Karpas-422 (cell line): ENCODE data around the gene BHLHA15. TPM values are rescaled to one million over a fixed set of nuclear protein-coding genes. Genes with fewer than 3 reads are reported as not detected.
A peak's percentile ranks its signal among the peaks of the same experiment; 100 is the strongest.

ENCODE experiments used
- DNase-seq: peaks from one replicate; pipeline ENCODE4 v3.0.0-alpha.2; 2015
- H2AFZ ChIP-seq: fragments of 200-600 bp; sonication (generic); 2 replicates; pipeline ENCODE4 v1.6.1; 2014; ENCODE audit warnings: antibody characterized with exemption, low read length, mixed read lengths
- H3K27ac ChIP-seq: fragments of 200-600 bp; sonication (generic); 2 replicates; pipeline ENCODE4 v1.5.1; 2014; ENCODE audit warnings: mild to moderate bottlenecking, low read length, moderate library complexity
- H3K27me3 ChIP-seq: fragments of 200-600 bp; sonication (generic); 2 replicates; pipeline ENCODE4 v1.6.1; 2014; ENCODE audit warnings: low read length, mixed read lengths
- H3K36me3 ChIP-seq: fragments of 200-600 bp; sonication (generic); 2 replicates; pipeline ENCODE4 v1.6.1; 2014; ENCODE audit warnings: low read length, mixed read lengths; ENCODE audit not compliant: insufficient read depth
- H3K4me1 ChIP-seq: fragments of 200-600 bp; sonication (generic); 2 replicates; pipeline ENCODE4 v1.6.1; 2014; ENCODE audit warnings: mild to moderate bottlenecking, low read length, mixed read lengths
- H3K4me2 ChIP-seq: fragments of 200-600 bp; sonication (generic); 2 replicates; pipeline ENCODE4 v1.6.1; 2014; ENCODE audit warnings: low read length, low read depth, mild to moderate bottlenecking; ENCODE audit not compliant: poor library complexity, severe bottlenecking
- H3K4me3 ChIP-seq: fragments of 200-600 bp; sonication (generic); 2 replicates; pipeline ENCODE4 v1.5.1; 2014; ENCODE audit warnings: mild to moderate bottlenecking, antibody characterized with exemption, low read length, mixed read lengths
- H3K79me2 ChIP-seq: fragments of 200-600 bp; sonication (generic); 2 replicates; pipeline ENCODE4 v1.6.1; 2014; ENCODE audit warnings: mild to moderate bottlenecking, low read length, mixed read lengths
- H3K9ac ChIP-seq: fragments of 200-600 bp; sonication (generic); 2 replicates; pipeline ENCODE4 v1.6.0; 2014; ENCODE audit warnings: low read length
- H3K9me2 ChIP-seq: fragments of 200-600 bp; sonication (generic), shearing (Covaris generic); replicated peaks from 2 replicates; pipeline ENCODE4 v1.6.0; 2014; ENCODE audit warnings: mild to moderate bottlenecking, low read length, moderate library complexity; ENCODE audit not compliant: insufficient read depth
- H3K9me3 ChIP-seq: fragments of 300-700, 200-600 bp; sonication (generic); 2 replicates; pipeline ENCODE4 v1.6.1; 2014; ENCODE audit warnings: low read length, mixed read lengths
- H4K20me1 ChIP-seq: fragments of 200-600 bp; sonication (generic); 2 replicates; pipeline ENCODE4 v1.6.1; 2014; ENCODE audit warnings: mild to moderate bottlenecking, antibody characterized with exemption, low read length, low read depth; ENCODE audit not compliant: insufficient read depth
- total RNA-seq: library from RNA; depleted of rRNA; stranded (reverse); fragments of >200 nt; shearing (Covaris generic); gene quantifications from 2 replicates; pipeline ENCODE4 v1.2.3, GENCODE V29; 2014; ENCODE audit warnings: low replicate concordance

The BHLHA15 gene
- total RNA-seq, 1 experiment from 2014 or later = not detected

- Histone ChIP-seq H3K27ac (peak overlapping the region; percentile 25; the same call in 1 of the 2 replicates), H3K36me3 (no peaks in the 10 kb centered on the region), H3K79me2 (no peaks in the 10 kb centered on the region), H3K9me2 (no peaks in the 10 kb centered on the region), H3K9me3 (no peaks in the 10 kb centered on the region), H3K4me1 (peaks cover 47% of the 10 kb centered on the region), H2AFZ (no peak overlapping the region), H3K4me2 (peak overlapping the region; percentile 75), H4K20me1 (peaks cover 59% of the 10 kb centered on the region), H3K27me3 (no peaks in the 10 kb centered on the region; the same call in 1 of the 2 replicates), H3K4me3 (peak overlapping the region; percentile 42), H3K9ac (peak overlapping the region; percentile 49)
- peak; percentile 93 for DNase-seq
Measured at GRCh38 chr7:98202367-98203195, 8.7 kb upstream of the BHLHA15 start.

- Histone ChIP-seq H2AFZ (no peak overlapping the region), H3K79me2 (no peaks in the 10 kb centered on the region), H3K4me3 (peak overlapping the region; percentile 41; the same call in 1 of the 2 replicates), H3K4me2 (peak overlapping the region; percentile 75), H4K20me1 (peaks cover 52% of the 10 kb centered on the region), H3K4me1 (peaks cover 47% of the 10 kb centered on the region), H3K9ac (peak overlapping the region; percentile 49; the same call in 1 of the 2 replicates), H3K27ac (no peak overlapping the region), H3K36me3 (no peaks in the 10 kb centered on the region), H3K9me3 (no peaks in the 10 kb centered on the region), H3K27me3 (no peaks in the 10 kb centered on the region; the same call in 1 of the 2 replicates), H3K9me2 (no peaks in the 10 kb centered on the region)
- no peak for DNase-seq
Measured at GRCh38 chr7:98203261-98203963, 7.8 kb upstream of the BHLHA15 start.

- H3K9me3 ChIP-seq = no peaks in the 10 kb centered on the region
- H3K9me2 ChIP-seq = no peaks in the 10 kb centered on the region
- no peaks in the 10 kb centered on the region for H3K27me3 ChIP-seq
- no peak overlapping the region for H3K4me3 ChIP-seq
- H3K9ac ChIP-seq = no peak overlapping the region
- H3K4me1 ChIP-seq = peaks cover 45% of the 10 kb centered on the region
- H3K27ac ChIP-seq = no peak overlapping the region
- no peaks in the 10 kb centered on the region for H3K36me3 ChIP-seq
- no peak overlapping the region for H3K4me2 ChIP-seq
- DNase-seq = no peak
- peaks cover 47% of the 10 kb centered on the region for H4K20me1 ChIP-seq
- no peak overlapping the region for H2AFZ ChIP-seq
- no peaks in the 10 kb centered on the region for H3K79me2 ChIP-seq
Measured at GRCh38 chr7:98203964-98204605, 7.2 kb upstream of the BHLHA15 start.

- Histone ChIP-seq H3K27ac (no peak overlapping the region), H3K9me3 (no peaks in the 10 kb centered on the region), H3K79me2 (no peaks in the 10 kb centered on the region), H3K36me3 (no peaks in the 10 kb centered on the region), H3K4me3 (no peak overlapping the region), H3K27me3 (no peaks in the 10 kb centered on the region), H4K20me1 (peaks cover 41% of the 10 kb centered on the region), H3K4me2 (no peak overlapping the region), H2AFZ (no peak overlapping the region), H3K9ac (no peak overlapping the region), H3K4me1 (peaks cover 39% of the 10 kb centered on the region), H3K9me2 (no peaks in the 10 kb centered on the region)
- no peak for DNase-seq
Measured at GRCh38 chr7:98204670-98205069, 6.6 kb upstream of the BHLHA15 start.

GRCh38 chr7:98205162-98205845 lies 5.9 kb upstream of the BHLHA15 start:
- no peak overlapping the region for H3K9ac ChIP-seq
- H3K9me2 ChIP-seq = no peaks in the 10 kb centered on the region
- H3K4me2 ChIP-seq = no peak overlapping the region
- H3K27ac ChIP-seq = no peak overlapping the region
- H3K36me3 ChIP-seq = no peaks in the 10 kb centered on the region
- peaks cover 33% of the 10 kb centered on the region for H3K4me1 ChIP-seq
- H3K79me2 ChIP-seq = no peaks in the 10 kb centered on the region
- H3K27me3 ChIP-seq = no peaks in the 10 kb centered on the region
- H3K9me3 ChIP-seq = no peaks in the 10 kb centered on the region
- peaks cover 37% of the 10 kb centered on the region for H4K20me1 ChIP-seq
- no peak for DNase-seq
- no peak overlapping the region for H2AFZ ChIP-seq
- no peak overlapping the region for H3K4me3 ChIP-seq

GRCh38 chr7:98206451-98207330 lies 4.5 kb upstream of the BHLHA15 start:
- no peaks in the 10 kb centered on the region for H3K79me2 ChIP-seq
- H3K4me2 ChIP-seq = no peak overlapping the region
- no peak overlapping the region for H3K9ac ChIP-seq
- H3K27me3 ChIP-seq = no peaks in the 10 kb centered on the region
- peaks cover 26% of the 10 kb centered on the region for H4K20me1 ChIP-seq
- no peak overlapping the region for H3K4me3 ChIP-seq
- no peaks in the 10 kb centered on the region for H3K9me3 ChIP-seq
- H3K36me3 ChIP-seq = no peaks in the 10 kb centered on the region
- H2AFZ ChIP-seq = no peak overlapping the region
- peaks cover 19% of the 10 kb centered on the region for H3K4me1 ChIP-seq
- no peak overlapping the region for H3K27ac ChIP-seq
- H3K9me2 ChIP-seq = no peaks in the 10 kb centered on the region
- no peak for DNase-seq

- Histone ChIP-seq H3K4me1 (no peaks in the 10 kb centered on the region), H3K27me3 (no peaks in the 10 kb centered on the region), H3K36me3 (no peaks in the 10 kb centered on the region), H3K4me2 (no peak overlapping the region), H3K79me2 (no peaks in the 10 kb centered on the region), H3K9me2 (no peaks in the 10 kb centered on the region), H3K9me3 (no peaks in the 10 kb centered on the region), H3K4me3 (no peak overlapping the region), H2AFZ (no peak overlapping the region), H4K20me1 (peaks cover 20% of the 10 kb centered on the region; the same call in 1 of the 2 replicates), H3K9ac (no peak overlapping the region), H3K27ac (no peak overlapping the region)
- DNase-seq = no peak
Measured at GRCh38 chr7:98209166-98209920, 1.9 kb upstream of the BHLHA15 start.
